Nephron progenitor cell (in vitro differentiated cells): ENCODE measurements around the gene TFR2.

ENCODE experiments used
- DNase-seq: peaks from one replicate; pipeline ENCODE4 v3.0.0; 2021
- H3K27ac Mint-ChIP-seq: 2 replicates; pipeline ENCODE4 v1.8.0; 2021; ENCODE audit warnings: mild to moderate bottlenecking, moderate library complexity, mixed read lengths
- H3K27me3 Mint-ChIP-seq: 2 replicates; pipeline ENCODE4 v1.8.0; 2021; ENCODE audit warnings: mild to moderate bottlenecking, low read depth, mixed read lengths; ENCODE audit not compliant: poor library complexity
- H3K36me3 Mint-ChIP-seq: 2 replicates; pipeline ENCODE4 v1.8.0; 2021; ENCODE audit warnings: low read depth, mixed read lengths
- H3K4me1 Mint-ChIP-seq: 2 replicates; pipeline ENCODE4 v1.8.0; 2021; ENCODE audit warnings: mixed read lengths
- H3K4me3 Mint-ChIP-seq: 2 replicates; pipeline ENCODE4 v1.8.0; 2021; ENCODE audit warnings: mild to moderate bottlenecking, moderate library complexity, mixed read lengths
- H3K9me3 Mint-ChIP-seq: 2 replicates; pipeline ENCODE4 v1.8.0; 2021; ENCODE audit warnings: mild to moderate bottlenecking, moderate library complexity, mixed read lengths
- CTCF ChIP-seq: fragments of 200-600 bp; sonication (generic); IDR thresholded peaks from 2 replicates; pipeline ENCODE4 v1.5.0; 2021; ENCODE audit warnings: antibody characterized with exemption

TFR2 gene

GRCh38 chr7:100683659-100684533 lies 42.5 kb upstream of the TFR2 start:
- no peak for TF ChIP-seq CTCF
- Mint-ChIP-seq H3K36me3 (peaks cover 17% of the 10 kb centered on the region), H3K4me1 (peaks cover 21% of the 10 kb centered on the region), H3K4me3 (no peak overlapping the region), H3K9me3 (no peaks in the 10 kb centered on the region), H3K27me3 (no peaks in the 10 kb centered on the region), H3K27ac (peak overlapping the region; percentile 68)
- no peak for DNase-seq

- peaks cover 16% of the 10 kb centered on the region for H3K36me3 Mint-ChIP-seq
Observed at GRCh38 chr7:100682991-100683658, 41.8 kb upstream of the TFR2 start.

GRCh38 chr7:100682228-100682741 lies 40.9 kb upstream of the TFR2 start:
- no peak for DNase-seq
- TF ChIP-seq CTCF, result no peak

More at GRCh38 chr7:100682991-100683658, 41.8 kb upstream of the TFR2 start:
- H3K27ac Mint-ChIP-seq, result peak overlapping the region; percentile 68
- no peaks in the 10 kb centered on the region for H3K27me3 Mint-ChIP-seq
- no peaks in the 10 kb centered on the region for H3K9me3 Mint-ChIP-seq
- TF ChIP-seq CTCF, result no peak
- H3K4me1 Mint-ChIP-seq, result peaks cover 17% of the 10 kb centered on the region
- DNase-seq, result no peak
- no peak overlapping the region for H3K4me3 Mint-ChIP-seq

GRCh38 chr7:100681491-100682227 lies 40.3 kb upstream of the TFR2 start:
- H3K27ac Mint-ChIP-seq, result no peak overlapping the region
- H3K36me3 Mint-ChIP-seq, result peaks cover 20% of the 10 kb centered on the region
- TF ChIP-seq CTCF, result no peak
- H3K27me3 Mint-ChIP-seq, result no peaks in the 10 kb centered on the region
- no peak overlapping the region for H3K4me3 Mint-ChIP-seq
- H3K9me3 Mint-ChIP-seq, result no peaks in the 10 kb centered on the region
- DNase-seq, result no peak
- H3K4me1 Mint-ChIP-seq, result peaks cover 24% of the 10 kb centered on the region

More at GRCh38 chr7:100682228-100682741, 40.9 kb upstream of the TFR2 start:
- H3K27ac Mint-ChIP-seq, result no peak overlapping the region
- H3K9me3 Mint-ChIP-seq, result no peaks in the 10 kb centered on the region
- peaks cover 20% of the 10 kb centered on the region for H3K4me1 Mint-ChIP-seq
- H3K27me3 Mint-ChIP-seq, result no peaks in the 10 kb centered on the region
- peaks cover 20% of the 10 kb centered on the region for H3K36me3 Mint-ChIP-seq
- H3K4me3 Mint-ChIP-seq, result no peak overlapping the region

- H3K27ac Mint-ChIP-seq, result no peak overlapping the region
- no peak overlapping the region for H3K4me3 Mint-ChIP-seq
- no peak for TF ChIP-seq CTCF
Observed at GRCh38 chr7:100680576-100681271, 39.4 kb upstream of the TFR2 start.

More at GRCh38 chr7:100680576-100681271, 39.4 kb upstream of the TFR2 start:
- Mint-ChIP-seq H3K36me3 (peaks cover 20% of the 10 kb centered on the region), H3K9me3 (no peaks in the 10 kb centered on the region), H3K4me1 (peaks cover 29% of the 10 kb centered on the region), H3K27me3 (no peaks in the 10 kb centered on the region)
- DNase-seq, result no peak
